ENCODE data around the gene TOR3A. TPM values are rescaled to one million over a fixed set of nuclear protein-coding genes. Genes with fewer than 3 reads are reported as not detected.
"Not testable (repeated sequence)": the region's sequence is repeated elsewhere in the genome, so short reads cannot be mapped to it uniquely, and the experiment has no call there.

The TOR3A gene, protein sequence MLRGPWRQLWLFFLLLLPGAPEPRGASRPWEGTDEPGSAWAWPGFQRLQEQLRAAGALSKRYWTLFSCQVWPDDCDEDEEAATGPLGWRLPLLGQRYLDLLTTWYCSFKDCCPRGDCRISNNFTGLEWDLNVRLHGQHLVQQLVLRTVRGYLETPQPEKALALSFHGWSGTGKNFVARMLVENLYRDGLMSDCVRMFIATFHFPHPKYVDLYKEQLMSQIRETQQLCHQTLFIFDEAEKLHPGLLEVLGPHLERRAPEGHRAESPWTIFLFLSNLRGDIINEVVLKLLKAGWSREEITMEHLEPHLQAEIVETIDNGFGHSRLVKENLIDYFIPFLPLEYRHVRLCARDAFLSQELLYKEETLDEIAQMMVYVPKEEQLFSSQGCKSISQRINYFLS
- total RNA-seq (10 to 100 TPM; 38.8 to 53.5 (median 39.9) TPM), polyA plus RNA-seq (10 to 100 TPM in 2 of 3 donors, 1 to 10 TPM in 1; 8.3 to 37.1 (median 12.0) TPM)

DNA sequence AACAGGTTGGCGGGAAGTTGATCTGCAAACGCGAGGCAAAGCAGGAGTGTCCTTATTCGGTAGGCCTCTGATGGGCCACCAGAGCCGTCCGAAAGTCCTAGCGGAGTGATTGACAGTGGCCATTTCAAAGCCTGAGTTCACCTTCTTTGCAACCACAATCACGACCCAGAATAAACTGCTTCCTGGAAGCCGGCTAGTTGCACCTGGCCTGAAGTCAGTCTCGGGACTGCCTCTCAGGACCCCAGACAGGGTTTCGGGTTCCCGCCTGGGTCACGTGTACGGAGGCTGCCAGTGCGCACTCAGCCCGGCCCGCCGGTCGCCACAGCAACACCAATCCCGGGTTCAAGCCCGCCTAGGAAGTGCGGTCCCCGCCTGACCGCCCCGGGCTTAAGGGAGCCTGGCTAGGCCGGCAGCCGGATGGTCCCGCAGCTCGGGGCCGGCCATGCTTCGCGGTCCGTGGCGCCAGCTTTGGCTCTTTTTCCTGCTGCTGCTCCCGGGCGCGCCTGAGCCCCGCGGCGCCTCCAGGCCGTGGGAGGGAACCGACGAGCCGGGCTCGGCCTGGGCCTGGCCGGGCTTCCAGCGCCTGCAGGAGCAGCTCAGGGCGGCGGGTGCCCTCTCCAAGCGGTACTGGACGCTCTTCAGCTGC is at the start of gene TOR3A:
Gene TOR3A (plus strand): TSS at position 384 of the 646 bp plus-strand sequence. CDS start 59 bp downstream, at position 443.
- peak within 1 kb of the TSS; percentile 64 to 94 (median 86) for H3K4me3 ChIP-seq
- no peaks in the 10 kb centered on the region for H3K27me3 ChIP-seq
- peak within 1 kb of the TSS; percentile 84 to 92 (median 91) for H3K27ac ChIP-seq
- peaks cover 0 to 24% (median 20%) of the 10 kb centered on the region in 4 donors for H3K4me1 ChIP-seq
- TF ChIP-seq POLR2AphosphoS5 (IDR thresholded peaks at IDR 0.05), result peak; percentile 72 to 94 (median 89)
- no peak for TF ChIP-seq EP300 (IDR thresholded peaks at IDR 0.05)
- TF ChIP-seq POLR2A (IDR thresholded peaks at IDR 0.05), result peak; percentile 53 to 74
- TF ChIP-seq, protein P1, sequence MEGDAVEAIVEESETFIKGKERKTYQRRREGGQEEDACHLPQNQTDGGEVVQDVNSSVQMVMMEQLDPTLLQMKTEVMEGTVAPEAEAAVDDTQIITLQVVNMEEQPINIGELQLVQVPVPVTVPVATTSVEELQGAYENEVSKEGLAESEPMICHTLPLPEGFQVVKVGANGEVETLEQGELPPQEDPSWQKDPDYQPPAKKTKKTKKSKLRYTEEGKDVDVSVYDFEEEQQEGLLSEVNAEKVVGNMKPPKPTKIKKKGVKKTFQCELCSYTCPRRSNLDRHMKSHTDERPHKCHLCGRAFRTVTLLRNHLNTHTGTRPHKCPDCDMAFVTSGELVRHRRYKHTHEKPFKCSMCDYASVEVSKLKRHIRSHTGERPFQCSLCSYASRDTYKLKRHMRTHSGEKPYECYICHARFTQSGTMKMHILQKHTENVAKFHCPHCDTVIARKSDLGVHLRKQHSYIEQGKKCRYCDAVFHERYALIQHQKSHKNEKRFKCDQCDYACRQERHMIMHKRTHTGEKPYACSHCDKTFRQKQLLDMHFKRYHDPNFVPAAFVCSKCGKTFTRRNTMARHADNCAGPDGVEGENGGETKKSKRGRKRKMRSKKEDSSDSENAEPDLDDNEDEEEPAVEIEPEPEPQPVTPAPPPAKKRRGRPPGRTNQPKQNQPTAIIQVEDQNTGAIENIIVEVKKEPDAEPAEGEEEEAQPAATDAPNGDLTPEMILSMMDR (IDR thresholded peaks at IDR 0.05), result no peak
- H3K9me3 ChIP-seq, result no peaks in the 10 kb centered on the region
- intact Hi-C loops (cut with DNase I), result loop anchor here (2.0 to 5.0 kb wide), 4 partner anchors 35 to 287 kb away; partner anchors contain the start of genes FAM20B and SOAT1
- peak; percentile 97 for DNase-seq
- peaks cover 0 to 9% (median 5%) of the 10 kb centered on the region in 4 donors for H3K36me3 ChIP-seq
- WGBS, 2 donors, result 0% methylated on average over 51 of the region's 51 CpGs

DNA sequence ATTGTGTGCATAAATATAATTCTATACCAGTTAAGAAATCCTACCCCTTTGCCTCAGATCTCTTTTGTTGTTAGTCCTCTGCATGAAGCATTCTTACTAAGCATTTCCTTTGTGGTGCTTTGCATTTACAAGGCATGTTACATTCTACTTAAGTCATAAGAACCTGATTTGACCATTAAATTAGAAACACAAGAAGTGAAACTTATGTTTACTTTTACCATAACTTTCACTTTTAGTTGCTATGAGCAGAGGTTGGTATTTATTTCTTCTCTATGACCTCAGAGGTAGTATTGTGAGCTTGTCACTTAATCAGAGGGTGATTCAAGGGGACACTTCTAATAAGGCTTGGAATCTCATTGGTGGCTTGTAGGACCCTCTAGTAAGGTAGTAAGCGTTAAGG is 47.1 kb upstream of the TOR3A start:
- no peak for DNase-seq
- Histone ChIP-seq H3K4me1 (peaks cover 0 to 98% (median 65%) of the 10 kb centered on the region in 4 donors), H3K27me3 (no peaks in the 10 kb centered on the region), H3K4me3 (no peak overlapping the region), H3K27ac (peak overlapping the region; percentile 2 to 61 (median 40)), H3K36me3 (no peaks in the 10 kb centered on the region), H3K9me3 (no peaks in the 10 kb centered on the region)
- WGBS, 2 donors, result 74 to 92% methylated on average over 1 of the region's 1 CpG
- TF ChIP-seq EP300 (IDR thresholded peaks at IDR 0.05) (no peak), POLR2A (IDR thresholded peaks at IDR 0.05) (no peak), POLR2AphosphoS5 (IDR thresholded peaks at IDR 0.05) (no peak)
- TF ChIP-seq, protein P1 (IDR thresholded peaks at IDR 0.05), result no peak
- intact Hi-C loops (cut with DNase I), result no loop called here

DNA sequence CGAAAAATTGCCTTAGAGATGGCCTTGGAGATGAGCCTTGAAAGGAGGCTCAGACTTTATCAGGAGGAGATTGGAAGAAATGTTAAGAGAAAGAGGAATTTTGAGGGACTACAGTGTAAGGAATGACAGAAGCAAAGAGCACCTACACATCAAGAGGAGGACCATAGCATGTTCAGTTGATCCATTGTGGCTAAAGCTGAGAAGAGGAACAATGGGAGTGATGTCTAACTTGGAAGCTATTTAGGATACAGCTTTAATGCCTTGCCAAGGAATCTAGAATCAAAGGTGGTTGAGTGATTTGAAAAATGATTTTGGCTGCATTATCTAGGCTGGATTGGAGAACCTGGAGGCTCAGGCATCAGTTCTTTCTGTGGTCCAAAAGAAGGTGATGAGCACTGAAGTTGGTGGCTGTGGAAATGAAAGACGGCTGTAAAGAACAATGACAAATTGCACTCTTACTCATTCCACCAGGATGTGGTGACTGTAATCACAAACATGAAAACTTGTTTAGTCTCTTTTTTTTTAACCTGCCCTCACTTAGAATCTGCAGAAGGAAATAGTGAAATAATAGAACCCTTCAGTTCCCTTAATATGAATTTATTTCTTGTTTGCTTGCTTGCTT is 44.9 kb upstream of the TOR3A start:
- TF ChIP-seq EP300 (IDR thresholded peaks at IDR 0.05), result no peak
- no peak for TF ChIP-seq POLR2A (IDR thresholded peaks at IDR 0.05)
- Histone ChIP-seq H3K9me3 (no peaks in the 10 kb centered on the region), H3K36me3 (no peaks in the 10 kb centered on the region), H3K27me3 (no peaks in the 10 kb centered on the region), H3K4me1 (peaks cover 0 to 76% (median 54%) of the 10 kb centered on the region in 4 donors), H3K27ac (peak overlapping the region in 3 of 4 donors; percentile 48 to 63 (median 61)), H3K4me3 (no peak overlapping the region)
- DNase-seq, result no peak
- intact Hi-C loops (cut with DNase I), result no loop called here
- 63 to 73% methylated on average over 2 of the region's 2 CpGs for WGBS, 2 donors

DNA sequence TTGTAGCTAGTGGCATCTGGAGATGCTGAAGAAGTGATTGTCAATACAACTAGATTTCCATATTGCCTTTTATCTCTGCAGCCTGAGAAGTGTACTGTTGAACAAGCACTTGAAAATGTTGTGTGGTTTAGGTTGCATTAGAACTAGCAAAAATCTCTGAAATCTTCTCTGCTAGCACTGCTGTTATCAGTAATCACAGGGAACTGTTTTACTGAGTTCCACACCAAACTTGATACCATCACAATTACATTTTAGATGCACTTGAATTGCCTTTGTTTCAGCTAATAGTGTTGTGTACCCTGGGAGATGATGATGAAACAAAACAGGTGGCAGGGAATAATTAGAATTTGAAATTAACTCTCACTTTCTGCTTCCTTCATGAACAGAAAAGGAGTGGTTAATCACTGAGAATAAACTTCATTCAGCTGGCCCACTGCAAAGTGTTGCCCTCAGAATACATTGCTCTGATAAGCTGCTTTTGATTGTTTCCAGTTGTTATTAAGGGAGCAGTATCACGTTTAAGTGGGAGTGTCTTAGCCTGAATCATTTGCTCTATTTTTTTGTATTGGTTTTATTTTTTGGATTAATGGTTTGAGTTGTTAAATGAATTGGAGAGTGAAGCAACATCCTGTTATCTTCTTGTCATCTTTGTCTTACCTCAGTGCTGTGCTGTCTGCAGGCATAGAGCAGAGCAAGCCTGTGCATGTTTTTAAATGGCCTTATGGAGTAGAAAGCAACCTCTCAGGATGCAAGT is 43.2 kb upstream of the TOR3A start:
- no peak for DNase-seq
- H3K4me3 ChIP-seq, result no peak overlapping the region
- WGBS, 2 donors, result 13 to 38% methylated on average over 1 of the region's 1 CpG
- TF ChIP-seq POLR2A (IDR thresholded peaks at IDR 0.05), result no peak
- TF ChIP-seq, protein P1 (IDR thresholded peaks at IDR 0.05), result no peak
- TF ChIP-seq EP300 (IDR thresholded peaks at IDR 0.05), result no peak
- no peak for TF ChIP-seq POLR2AphosphoS5 (IDR thresholded peaks at IDR 0.05)
- H3K27ac ChIP-seq, result no peak overlapping the region
- H3K27me3 ChIP-seq, result no peaks in the 10 kb centered on the region
- intact Hi-C loops (cut with DNase I), result no loop called here
- no peaks in the 10 kb centered on the region for H3K36me3 ChIP-seq
- H3K9me3 ChIP-seq, result no peaks in the 10 kb centered on the region
- peaks cover 0 to 58% (median 44%) of the 10 kb centered on the region in 4 donors for H3K4me1 ChIP-seq

DNA sequence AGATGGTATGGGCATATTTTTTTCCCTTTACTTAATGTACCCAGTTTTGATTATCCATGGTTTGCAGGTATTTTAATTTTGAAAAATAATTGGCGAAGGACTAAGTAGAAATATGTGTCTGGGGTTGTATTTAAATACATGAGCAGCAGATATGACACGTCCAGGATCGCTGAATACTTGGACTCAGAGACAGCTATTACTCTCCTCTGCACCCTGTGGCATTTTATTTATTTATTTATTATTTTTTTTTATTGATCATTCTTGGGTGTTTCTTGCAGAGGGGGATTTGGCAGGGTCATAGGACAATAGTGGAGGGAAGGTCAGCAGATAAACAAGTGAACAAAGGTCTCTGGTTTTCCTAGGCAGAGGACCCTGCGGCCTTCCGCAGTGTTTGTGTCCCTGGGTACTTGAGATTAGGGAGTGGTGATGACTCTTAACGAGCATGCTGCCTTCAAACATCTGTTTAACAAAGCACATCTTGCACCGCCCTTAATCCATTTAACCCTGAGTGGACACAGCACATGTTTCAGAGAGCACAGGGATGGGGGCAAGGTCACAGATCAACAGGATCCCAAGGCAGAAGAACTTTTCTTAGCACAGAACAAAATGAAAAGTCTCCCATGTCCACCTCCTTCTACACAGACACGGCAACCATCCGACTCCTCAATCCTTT is 42.2 kb upstream of the TOR3A start:
- H3K4me3 ChIP-seq; H3K27ac ChIP-seq; H3K27me3 ChIP-seq; intact Hi-C loops (cut with DNase I); H3K9me3 ChIP-seq; DNase-seq; H3K36me3 ChIP-seq: not testable (repeated sequence)
- peaks cover 0 to 49% (median 35%) of the 10 kb centered on the region in 4 donors for H3K4me1 ChIP-seq
- WGBS, 2 donors, result 86 to 89% methylated on average over 6 of the region's 9 CpGs

DNA sequence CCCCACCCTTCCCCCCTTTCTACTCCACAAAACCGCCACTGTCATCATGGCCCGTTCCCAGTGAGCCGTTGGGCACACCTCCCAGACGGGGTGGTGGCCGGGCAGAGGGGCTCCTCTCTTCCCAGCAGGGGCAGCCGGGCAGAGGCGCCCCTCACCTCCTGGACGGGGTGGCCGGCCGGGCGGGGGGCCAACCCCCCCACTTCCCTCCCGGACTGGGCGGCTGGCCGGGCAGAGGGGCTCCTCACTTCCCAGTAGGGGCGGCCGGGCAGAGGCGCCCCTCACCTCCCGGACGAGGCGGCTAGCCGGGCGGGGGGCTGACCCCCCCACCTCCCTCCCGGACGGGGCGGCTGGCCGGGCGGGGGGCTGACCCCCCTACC is 41.7 kb upstream of the TOR3A start:
- H3K4me3 ChIP-seq; intact Hi-C loops (cut with DNase I); DNase-seq; H3K27me3 ChIP-seq; H3K36me3 ChIP-seq; H3K27ac ChIP-seq; H3K9me3 ChIP-seq: not testable (repeated sequence)
- peaks cover 0 to 43% (median 30%) of the 10 kb centered on the region in 4 donors for H3K4me1 ChIP-seq
- 94 to 95% methylated on average over 27 of the region's 27 CpGs for WGBS, 2 donors
